Tibial nerve (tissue), 4 donors: ENCODE data around the gene CPA4.

Source experiments
- CTCF ChIP-seq, 5 experiments: fragments of 200-600 bp in 3 of 5; fragments of 450-650 bp in 2 of 5; sonication (generic) in 3 of 5; IDR thresholded peaks; one replicate each; pipeline ENCODE4 v1.5.1; 2016 to 2019; ENCODE audit warnings: antibody characterized with exemption in 5 of 5, mild to moderate bottlenecking in 3 of 5, moderate library complexity in 2 of 5
- EP300 ChIP-seq, 2 donors: sonication (generic); formaldehyde crosslinking; IDR thresholded peaks; one replicate each; pipeline ENCODE4 v1.6.1; 2017; ENCODE audit warnings: antibody characterized with exemption in 2 of 2, mild to moderate bottlenecking in 1 of 2

GRCh38 chr7:130334274-130334673 is 41.3 kb downstream of the CPA4 start:
- no peak for TF ChIP-seq CTCF (IDR thresholded peaks at IDR 0.05)
- TF ChIP-seq EP300 (IDR thresholded peaks at IDR 0.05): no peak
